WERI-Rb-1 (cell line): ENCODE data around the gene CRACR2A.

Experiments used
- DNase-seq: peaks from one replicate; pipeline ENCODE4 v3.0.0-alpha.2; 2020
- H3K27ac ChIP-seq: fragments of 250-450 bp; sonication (Bioruptor Pico); 2 replicates; pipeline ENCODE4 v1.5.1; 2020; ENCODE audit warnings: mild to moderate bottlenecking, moderate library complexity
- H3K27me3 ChIP-seq: fragments of 250-450 bp; sonication (Bioruptor Pico); 2 replicates; pipeline ENCODE4 v1.5.1; 2021; ENCODE audit warnings: mild to moderate bottlenecking, low read depth, moderate library complexity; ENCODE audit not compliant: insufficient read depth, severe bottlenecking
- H3K36me3 ChIP-seq: fragments of 250-450 bp; sonication (Bioruptor Pico); 2 replicates; pipeline ENCODE4 v1.5.1; 2020; ENCODE audit warnings: mild to moderate bottlenecking, moderate library complexity
- H3K4me3 ChIP-seq: 2 replicates; pipeline ENCODE4 v1.5.1; 2011; ENCODE audit warnings: low read depth, mild to moderate bottlenecking, control low read depth, low read length
- H3K9me3 ChIP-seq: fragments of 250-450 bp; sonication (Bioruptor Pico); 2 replicates; pipeline ENCODE4 v1.5.1; 2021; ENCODE audit warnings: mild to moderate bottlenecking, moderate library complexity; ENCODE audit not compliant: severe bottlenecking
- TF ChIP-seq, protein P1 (sequence below): IDR thresholded peaks from 2 replicates; pipeline ENCODE4 v1.5.1; 2011; ENCODE audit warnings: low read depth, mild to moderate bottlenecking, control low read depth, inconsistent platforms, low read length

The CRACR2A gene

DNA sequence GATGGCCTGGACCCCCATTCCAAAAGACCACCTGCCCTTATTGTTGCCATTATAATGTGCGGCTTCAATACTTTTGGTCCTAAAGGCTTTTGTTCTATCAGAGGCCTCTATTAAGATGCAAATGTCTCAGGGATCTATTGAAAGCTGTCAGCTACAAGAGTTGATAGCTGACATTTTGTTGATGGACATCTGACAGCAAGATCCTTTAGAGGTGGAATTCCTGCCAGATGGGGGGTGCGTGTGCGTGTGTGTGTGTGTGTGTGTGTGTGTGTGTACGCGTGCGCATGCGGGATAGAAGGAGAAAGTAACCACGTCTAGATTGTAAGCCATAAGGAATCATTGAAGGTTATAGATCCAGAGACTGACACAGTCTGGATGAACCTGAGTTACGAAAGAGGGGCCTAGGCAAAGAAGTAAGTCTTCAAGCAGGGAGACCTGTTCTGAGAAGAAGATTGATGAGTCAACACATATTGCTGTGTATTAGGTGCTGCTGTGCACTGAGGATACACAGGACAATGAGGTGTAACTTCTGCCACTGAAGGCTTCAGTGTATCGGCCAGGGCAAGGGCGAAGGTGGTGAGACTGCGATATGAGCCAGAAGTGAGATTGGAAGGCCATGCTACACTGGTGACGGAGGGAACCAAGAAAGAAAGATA lies 172.7 kb downstream of the CRACR2A start:
- no peak for DNase-seq
- Histone ChIP-seq H3K27ac (no peak overlapping the region), H3K36me3 (no peaks in the 10 kb centered on the region), H3K4me3 (no peak overlapping the region), H3K9me3 (no peaks in the 10 kb centered on the region), H3K27me3 (no peaks in the 10 kb centered on the region)
- TF ChIP-seq, protein P1, sequence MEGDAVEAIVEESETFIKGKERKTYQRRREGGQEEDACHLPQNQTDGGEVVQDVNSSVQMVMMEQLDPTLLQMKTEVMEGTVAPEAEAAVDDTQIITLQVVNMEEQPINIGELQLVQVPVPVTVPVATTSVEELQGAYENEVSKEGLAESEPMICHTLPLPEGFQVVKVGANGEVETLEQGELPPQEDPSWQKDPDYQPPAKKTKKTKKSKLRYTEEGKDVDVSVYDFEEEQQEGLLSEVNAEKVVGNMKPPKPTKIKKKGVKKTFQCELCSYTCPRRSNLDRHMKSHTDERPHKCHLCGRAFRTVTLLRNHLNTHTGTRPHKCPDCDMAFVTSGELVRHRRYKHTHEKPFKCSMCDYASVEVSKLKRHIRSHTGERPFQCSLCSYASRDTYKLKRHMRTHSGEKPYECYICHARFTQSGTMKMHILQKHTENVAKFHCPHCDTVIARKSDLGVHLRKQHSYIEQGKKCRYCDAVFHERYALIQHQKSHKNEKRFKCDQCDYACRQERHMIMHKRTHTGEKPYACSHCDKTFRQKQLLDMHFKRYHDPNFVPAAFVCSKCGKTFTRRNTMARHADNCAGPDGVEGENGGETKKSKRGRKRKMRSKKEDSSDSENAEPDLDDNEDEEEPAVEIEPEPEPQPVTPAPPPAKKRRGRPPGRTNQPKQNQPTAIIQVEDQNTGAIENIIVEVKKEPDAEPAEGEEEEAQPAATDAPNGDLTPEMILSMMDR: no peak

DNA sequence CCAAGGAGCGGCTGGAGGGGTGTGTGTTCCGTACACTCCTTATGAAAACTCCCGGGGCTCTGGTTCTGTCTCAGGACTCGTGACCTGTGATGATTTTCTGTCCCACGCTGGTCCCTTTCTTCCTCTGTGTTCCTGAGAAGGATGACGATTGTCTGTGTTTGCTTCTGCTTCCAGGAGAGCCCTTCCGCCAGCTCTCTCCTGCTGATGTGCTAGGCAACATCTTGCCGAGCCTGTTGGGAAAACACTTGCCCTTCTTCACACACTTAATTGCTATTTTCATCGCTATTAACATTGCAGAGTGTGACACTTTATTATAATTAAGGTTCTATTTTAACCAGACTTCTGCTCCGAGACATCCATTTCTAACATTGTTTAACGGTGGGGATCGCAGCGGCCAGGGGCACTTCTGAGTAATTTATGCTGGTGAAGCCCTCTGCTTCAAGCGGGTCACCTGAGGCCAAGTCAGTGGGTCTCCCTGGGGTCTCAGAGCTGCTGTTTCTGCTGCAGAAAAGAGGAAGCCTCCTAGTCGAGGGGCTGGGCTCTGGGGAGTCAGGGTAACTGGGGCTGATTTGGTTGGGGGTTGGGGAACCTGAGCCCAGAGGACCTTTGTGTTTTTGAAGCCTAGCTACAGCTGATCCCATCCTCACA lies 173.3 kb downstream of the CRACR2A start:
- no peak for DNase-seq
- TF ChIP-seq, protein P1: no peak
- no peaks in the 10 kb centered on the region for H3K36me3 ChIP-seq
- H3K27me3 ChIP-seq: no peaks in the 10 kb centered on the region
- no peak overlapping the region for H3K4me3 ChIP-seq
- H3K9me3 ChIP-seq: no peaks in the 10 kb centered on the region
- no peak overlapping the region for H3K27ac ChIP-seq

DNA sequence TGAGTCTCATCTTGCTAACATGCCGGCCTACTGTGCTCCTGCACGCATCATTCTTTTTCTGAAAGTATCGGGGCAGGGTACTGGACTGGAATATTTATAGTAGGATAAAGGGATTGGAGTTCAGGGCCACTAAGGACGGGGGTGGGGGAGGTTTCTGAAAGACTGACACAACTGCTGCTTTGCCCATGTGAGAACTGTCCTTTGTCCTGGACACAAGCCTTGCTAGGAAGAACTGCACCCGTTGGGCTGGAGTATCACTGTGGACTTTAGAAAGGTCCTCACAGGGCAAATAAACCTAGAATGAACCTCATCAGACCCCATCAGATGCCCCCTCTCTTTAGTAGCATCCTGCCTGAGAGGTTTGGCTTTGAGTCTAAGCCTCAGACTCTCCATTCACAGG lies 174.4 kb downstream of the CRACR2A start:
- no peaks in the 10 kb centered on the region for H3K9me3 ChIP-seq
- no peak overlapping the region for H3K4me3 ChIP-seq
- no peak for DNase-seq
- TF ChIP-seq, protein P1: no peak
- no peaks in the 10 kb centered on the region for H3K36me3 ChIP-seq
- no peak overlapping the region for H3K27ac ChIP-seq
- no peaks in the 10 kb centered on the region for H3K27me3 ChIP-seq

DNA sequence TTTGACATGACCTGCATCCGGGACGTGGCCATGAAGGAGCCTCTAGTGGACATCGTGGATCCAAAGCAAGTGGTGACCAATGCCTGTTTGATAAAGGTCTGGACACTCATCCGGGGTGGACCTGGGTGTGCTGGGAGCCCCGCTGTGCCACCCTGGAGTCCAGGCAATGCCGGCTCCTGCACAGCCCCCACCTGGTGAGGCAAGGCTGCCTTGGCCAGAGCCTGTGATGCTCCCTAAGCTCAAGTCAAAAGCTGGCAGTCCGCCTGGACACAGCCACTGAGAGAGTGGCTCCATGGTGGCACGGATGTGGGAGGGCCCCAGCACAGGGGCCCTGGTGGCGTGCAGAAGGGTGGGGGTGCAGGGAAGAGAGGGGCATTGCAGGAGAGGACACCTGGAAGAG lies 176.0 kb downstream of the CRACR2A start:
- H3K36me3 ChIP-seq: no peaks in the 10 kb centered on the region
- H3K4me3 ChIP-seq: no peak overlapping the region
- H3K9me3 ChIP-seq: no peaks in the 10 kb centered on the region
- TF ChIP-seq, protein P1: no peak
- H3K27ac ChIP-seq: no peak overlapping the region
- no peaks in the 10 kb centered on the region for H3K27me3 ChIP-seq
- DNase-seq: no peak

DNA sequence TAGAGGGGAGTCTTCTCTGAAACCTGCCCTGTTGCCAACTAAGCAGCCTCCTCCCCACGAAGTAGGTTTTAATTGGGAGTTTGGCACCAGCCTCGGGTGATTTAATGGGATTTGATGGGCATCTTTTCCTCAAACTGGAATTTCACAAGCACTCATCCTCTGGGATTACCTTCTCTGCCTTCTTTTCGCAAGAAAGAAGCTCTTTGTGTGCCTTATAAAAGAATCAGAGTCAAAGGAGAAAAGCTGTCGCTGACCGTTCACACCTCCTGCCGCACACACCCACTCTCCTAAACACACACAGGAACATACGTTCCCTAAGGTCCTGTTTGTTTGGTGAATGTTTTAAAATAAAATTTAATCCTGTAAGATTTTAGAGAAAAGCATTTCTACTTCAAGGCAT lies 177.9 kb downstream of the CRACR2A start:
- TF ChIP-seq, protein P1: no peak
- Histone ChIP-seq H3K9me3 (no peaks in the 10 kb centered on the region), H3K27me3 (no peaks in the 10 kb centered on the region), H3K27ac (no peak overlapping the region), H3K36me3 (no peaks in the 10 kb centered on the region), H3K4me3 (no peak overlapping the region)
- no peak for DNase-seq
